AG09309 (cell line): Measurements from ENCODE around the gene PRDM5.
A peak's percentile ranks its signal among the peaks of the same experiment; 100 is the strongest.

Source experiments
- DNase-seq: peaks from one replicate; pipeline ENCODE4 v3.0.0-alpha.2; 2010; ENCODE audit warnings: low read depth
- H3K4me3 ChIP-seq: 2 replicates; pipeline ENCODE4 v1.5.1; 2011; ENCODE audit warnings: mild to moderate bottlenecking, low read depth, low read length, moderate library complexity; ENCODE audit not compliant: control insufficient read depth
- CTCF ChIP-seq: IDR thresholded peaks from 2 replicates; pipeline ENCODE4 v1.5.1; 2011; ENCODE audit warnings: mild to moderate bottlenecking, low read depth, low read length, inconsistent platforms; ENCODE audit not compliant: insufficient read depth, control insufficient read depth; ENCODE audit errors: missing control alignments

Gene PRDM5

GRCh38 chr4:120922381-120923206, at the start of gene PRDM5:
PRDM5 (minus strand) TSS chr4:120922726; CDS start chr4:120922608, 118 bp downstream.
- peak; percentile 30 for TF ChIP-seq CTCF
- peak within 1 kb of the TSS; percentile 57 for H3K4me3 ChIP-seq
- no peak for DNase-seq

GRCh38 chr4:120971884-120972283, 49.4 kb upstream of the PRDM5 start:
- no peak for DNase-seq
- no peak overlapping the region for H3K4me3 ChIP-seq
- TF ChIP-seq CTCF, result no peak

GRCh38 chr4:120965938-120966337, 43.4 kb upstream of the PRDM5 start:
- TF ChIP-seq CTCF, result no peak
- DNase-seq, result no peak
- H3K4me3 ChIP-seq, result no peak overlapping the region

GRCh38 chr4:120964596-120964995, 42.1 kb upstream of the PRDM5 start:
- DNase-seq, result no peak
- H3K4me3 ChIP-seq, result no peak overlapping the region
- no peak for TF ChIP-seq CTCF

GRCh38 chr4:120963449-120963848, 40.9 kb upstream of the PRDM5 start:
- DNase-seq, result no peak
- no peak overlapping the region for H3K4me3 ChIP-seq
- TF ChIP-seq CTCF, result no peak

- DNase-seq, result no peak
- no peak for TF ChIP-seq CTCF
- H3K4me3 ChIP-seq, result no peak overlapping the region
Measured at GRCh38 chr4:120960656-120961267, 38.2 kb upstream of the PRDM5 start.

- no peak for DNase-seq
- no peak for TF ChIP-seq CTCF
- no peak overlapping the region for H3K4me3 ChIP-seq
Measured at GRCh38 chr4:120948382-120948781, 25.9 kb upstream of the PRDM5 start.
